HG02973 (cell line): ENCODE results near the gene ZNF681.
"Not testable (repeated sequence)": the region's sequence is repeated elsewhere in the genome, so short reads cannot be mapped to it uniquely, and the experiment has no call there.

Source experiments
- ATAC-seq: cut with Tn5 transposase; IDR thresholded peaks from one replicate; pipeline ENCODE4 v1.9.1; 2021; ENCODE audit warnings: moderate library complexity; ENCODE audit not compliant: unreplicated experiment

ZNF681 gene

DNA sequence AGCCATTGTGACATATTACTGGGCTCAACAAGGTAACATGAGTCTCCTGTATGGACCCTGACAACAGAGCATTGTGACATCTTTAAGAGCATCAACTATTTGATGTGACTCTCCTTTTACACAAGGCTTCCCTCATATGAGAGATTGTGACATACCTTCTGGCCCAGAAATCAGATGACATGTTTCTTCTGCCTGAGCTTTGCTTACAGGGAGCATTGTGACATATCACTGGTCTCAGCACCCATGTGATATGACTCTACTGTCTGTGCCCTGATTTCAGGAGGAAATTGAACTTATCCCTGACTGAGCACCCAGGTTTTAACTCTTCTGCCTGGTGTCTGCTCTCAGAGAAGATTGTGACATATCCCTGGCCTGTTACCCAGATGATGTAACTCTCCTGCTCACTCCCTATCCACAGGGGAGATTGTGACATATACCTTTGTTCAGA is 15.9 kb upstream of the ZNF681 start:
- no peak for ATAC-seq

DNA sequence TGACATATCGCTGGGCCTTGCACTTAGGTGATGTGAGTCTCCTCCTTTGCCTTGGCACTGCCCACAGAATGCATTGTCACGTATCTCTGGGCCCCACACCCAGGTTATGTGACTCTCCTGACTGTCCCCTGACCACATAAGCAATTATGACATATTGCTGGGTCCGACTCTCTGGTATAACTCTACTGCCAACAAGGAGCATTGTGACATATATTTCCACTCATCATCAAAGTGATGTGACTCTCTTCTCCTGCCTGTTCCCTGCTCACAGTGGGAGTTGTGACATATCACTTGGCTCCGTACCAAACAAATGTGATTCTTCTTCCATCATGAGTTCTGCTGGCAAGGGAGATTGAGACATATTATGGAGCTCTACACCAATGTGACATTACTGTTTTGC is 15.4 kb upstream of the ZNF681 start:
- ATAC-seq: no peak

DNA sequence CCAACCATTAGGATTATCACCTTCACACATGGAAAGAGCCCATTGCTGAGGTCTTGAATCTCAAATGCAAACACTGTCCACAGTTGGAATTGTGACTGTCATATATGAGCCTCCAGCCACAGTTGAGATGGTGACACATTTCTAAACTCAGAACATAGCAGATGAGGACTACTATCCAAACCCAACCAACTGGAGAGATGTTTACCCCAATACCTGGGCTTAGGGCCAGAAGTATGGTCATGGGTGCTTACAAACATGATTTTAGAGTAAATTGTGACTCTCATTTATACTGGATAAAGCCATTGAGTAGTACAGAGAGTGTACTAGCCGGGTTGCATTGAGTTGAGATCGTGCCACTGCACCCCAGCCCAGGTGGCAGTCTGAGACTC is 14.0 kb upstream of the ZNF681 start:
- ATAC-seq: no peak

DNA sequence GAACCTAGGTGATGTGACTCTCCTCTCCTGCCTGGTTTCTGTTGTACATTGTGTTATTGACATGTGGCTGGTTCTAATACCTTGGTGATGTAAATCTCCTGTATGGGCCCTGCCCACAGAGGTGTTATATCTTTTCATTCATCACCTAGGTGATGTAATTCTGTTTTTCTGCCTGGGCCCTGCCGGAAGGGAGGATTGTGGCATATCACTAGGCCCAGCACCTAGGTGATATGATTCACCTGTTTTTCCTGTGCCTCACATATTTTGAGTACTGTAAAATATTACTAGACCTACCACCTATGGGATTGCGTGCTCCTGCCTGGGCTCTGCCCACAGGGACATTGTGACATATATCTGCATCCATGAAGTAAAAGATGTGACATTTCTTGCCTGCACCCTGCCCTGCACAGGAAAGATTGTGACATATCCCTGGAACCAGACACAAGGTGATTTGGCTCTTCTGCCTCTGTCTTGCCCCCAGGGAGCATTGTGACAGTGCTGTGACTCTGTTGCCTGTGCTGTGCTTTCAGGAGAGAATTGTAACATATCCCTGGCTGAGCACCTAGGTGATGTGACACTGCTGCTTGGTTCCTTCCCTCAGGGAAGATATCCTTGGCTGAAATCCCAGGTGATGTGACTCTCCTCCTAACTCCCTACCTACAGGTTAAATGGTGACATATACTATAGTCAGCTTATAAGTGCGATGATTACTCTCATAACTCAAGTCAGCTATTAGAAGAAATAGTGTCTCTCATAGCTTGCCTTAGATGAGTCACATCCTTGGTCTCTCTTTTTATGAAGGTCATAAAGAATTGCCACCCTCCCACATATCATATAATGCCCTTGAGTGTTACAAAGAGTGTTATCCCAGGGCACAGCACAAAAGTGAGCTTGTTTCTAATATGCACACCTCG is 13.3 kb upstream of the ZNF681 start:
- ATAC-seq: no peak

DNA sequence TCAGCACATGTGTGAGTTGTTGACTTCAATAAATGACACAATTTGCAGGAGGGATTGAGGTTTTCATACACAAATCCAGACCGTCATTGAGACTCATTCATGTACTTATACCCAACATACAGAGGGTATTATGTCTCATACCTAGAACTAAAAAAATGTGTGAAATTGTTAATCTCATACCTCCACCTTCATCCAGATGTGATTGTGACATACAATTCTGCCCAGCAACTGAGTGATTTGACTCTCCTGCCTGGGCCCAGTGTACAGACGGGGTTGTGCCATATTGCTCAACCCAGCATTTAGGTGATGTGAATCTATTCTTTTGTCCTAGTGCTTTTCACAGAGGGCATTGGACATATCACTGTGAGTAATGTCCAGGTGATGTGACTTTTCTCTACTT is 12.6 kb upstream of the ZNF681 start:
- ATAC-seq: no peak

DNA sequence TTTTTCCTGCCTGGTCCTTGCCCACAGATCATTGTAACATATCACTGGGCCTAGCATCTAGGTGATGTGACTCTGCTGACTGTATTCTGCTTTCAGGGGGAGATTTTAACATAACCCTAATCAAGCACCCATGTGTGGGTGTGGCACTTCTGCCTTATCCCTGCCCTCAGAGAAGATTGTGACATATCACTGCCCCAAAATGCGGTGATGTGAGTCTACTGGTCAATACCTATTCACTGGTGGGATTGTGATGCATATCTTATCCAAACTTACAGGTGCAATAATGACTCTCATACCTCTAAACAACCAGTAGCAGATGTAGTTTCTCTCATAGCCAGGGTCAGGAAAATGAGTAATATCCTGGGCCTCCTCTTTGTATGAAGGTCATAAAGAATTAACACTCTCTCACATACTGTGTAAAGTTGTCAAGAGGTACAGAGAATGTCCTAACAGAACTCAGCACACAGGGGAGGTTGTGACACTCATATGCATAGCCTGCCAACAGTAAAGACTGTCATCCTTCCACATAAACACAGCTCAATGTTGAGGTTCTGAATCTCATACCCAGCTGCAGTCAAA is 12.1 kb upstream of the ZNF681 start:
- ATAC-seq: no peak

DNA sequence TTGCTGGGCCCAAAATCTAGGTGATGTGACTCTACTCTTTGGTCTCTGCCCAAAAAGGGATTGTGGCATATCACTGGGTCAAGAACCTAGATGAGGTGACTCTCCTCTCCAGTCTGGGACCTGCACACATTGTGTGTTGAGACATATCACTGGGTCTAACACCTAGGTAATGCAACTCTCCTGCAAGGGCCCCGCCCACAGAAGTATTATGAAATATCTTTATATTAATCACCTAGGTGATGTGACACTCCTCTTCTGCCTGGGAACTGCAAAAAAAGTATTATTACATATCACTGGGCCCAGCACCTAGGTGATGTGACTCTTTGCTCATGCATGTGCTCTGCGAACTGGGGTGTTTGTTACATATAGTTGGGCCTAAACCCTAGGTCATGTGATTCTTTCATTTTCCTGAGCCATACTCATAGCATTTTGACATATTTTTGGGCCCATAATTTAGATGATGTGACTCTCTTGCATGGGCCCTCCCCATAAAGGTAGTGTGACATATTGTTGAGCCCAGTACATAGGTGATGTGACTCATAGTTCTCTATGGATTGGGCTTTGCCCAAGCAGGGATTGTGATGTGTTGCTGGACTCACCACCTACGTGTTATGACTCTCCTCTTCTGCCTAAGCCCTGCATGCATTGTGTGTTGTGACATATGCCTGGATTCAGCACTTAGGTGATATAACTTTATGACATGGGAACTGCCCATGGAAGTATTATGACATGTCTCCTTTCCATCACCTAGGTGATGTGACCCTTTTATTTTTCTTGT is 11.2 kb upstream of the ZNF681 start:
- no peak for ATAC-seq

DNA sequence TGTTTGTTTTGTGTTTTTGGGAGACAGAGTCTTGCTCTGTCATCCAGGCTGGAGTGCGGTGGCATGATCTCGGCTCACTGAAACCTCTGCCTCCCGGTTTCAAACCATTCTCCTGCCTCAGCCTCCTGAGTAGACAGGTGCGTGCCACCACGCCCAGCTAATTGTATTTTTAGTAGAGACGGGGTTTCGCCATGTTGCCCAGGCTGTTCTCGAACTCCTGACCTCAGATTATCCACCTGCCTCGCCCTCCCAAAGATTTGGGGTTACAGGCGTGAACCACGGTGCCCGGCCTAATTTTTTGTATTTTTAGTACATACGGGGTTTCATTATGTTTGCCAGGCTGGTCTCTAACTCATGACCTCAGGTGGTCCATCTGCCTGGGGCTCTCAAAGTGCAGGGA is 8.3 kb upstream of the ZNF681 start:
- no peak for ATAC-seq

DNA sequence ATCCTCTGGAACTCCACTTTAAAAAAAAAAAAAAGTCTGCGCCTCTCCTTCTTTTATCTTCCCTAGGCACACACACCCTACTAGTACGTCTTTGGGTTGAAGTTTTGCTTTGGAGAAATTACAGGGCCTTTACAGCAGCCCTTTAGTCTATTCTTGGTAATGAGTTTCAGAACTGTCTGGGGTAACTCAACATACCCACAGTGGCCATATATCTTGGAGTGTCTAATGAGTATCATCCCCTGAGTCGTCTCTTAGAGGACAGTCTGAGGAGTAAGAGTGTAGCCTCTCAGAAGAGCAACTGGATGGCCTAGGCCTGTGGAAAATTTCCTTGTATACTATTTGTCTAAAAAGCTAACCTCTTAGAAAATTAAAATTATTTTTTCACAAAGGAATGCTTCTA is 6.1 kb upstream of the ZNF681 start:
- ATAC-seq: no peak

DNA sequence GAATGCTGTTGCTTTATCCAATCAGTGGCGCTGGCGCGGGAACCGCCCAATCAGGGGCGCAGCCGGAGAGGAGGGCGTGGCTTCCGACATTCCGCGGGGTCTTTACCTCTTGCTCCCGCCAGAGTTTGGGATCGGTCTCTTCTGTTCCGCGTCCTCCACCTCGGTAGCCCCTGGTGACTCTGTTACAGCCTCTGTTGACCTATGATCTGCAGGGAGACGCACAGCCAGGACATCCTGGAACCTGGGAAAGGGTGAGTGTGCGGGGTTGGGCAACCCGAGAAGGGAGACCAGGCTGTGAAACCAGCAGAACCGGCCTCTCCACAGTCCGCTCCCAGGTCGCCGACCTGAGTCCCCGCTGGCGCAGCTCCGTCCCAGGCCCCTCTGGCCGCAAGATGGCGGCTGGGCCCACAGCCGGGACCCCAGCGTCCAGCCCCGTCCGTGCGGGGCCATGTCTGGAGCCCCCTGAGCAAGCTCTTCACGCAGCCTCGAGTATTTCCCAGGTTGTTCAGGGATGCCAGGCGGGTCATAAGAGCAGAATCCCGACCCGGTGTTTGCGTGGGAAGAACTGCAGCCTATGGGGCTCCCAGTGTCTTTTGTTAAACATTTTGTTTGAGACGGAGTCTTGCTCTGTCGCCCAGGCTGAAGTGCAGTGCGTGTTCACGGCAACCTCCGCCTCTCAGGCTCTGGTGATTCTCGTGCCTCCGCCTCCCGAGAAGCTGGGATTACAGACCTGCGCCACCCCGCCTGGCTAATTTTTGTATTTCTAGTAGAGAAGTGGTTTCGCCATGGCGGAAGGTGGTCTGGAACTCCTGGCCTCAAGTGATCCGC is 4.4 kb upstream of the ZNF681 start:
- no peak for ATAC-seq

DNA sequence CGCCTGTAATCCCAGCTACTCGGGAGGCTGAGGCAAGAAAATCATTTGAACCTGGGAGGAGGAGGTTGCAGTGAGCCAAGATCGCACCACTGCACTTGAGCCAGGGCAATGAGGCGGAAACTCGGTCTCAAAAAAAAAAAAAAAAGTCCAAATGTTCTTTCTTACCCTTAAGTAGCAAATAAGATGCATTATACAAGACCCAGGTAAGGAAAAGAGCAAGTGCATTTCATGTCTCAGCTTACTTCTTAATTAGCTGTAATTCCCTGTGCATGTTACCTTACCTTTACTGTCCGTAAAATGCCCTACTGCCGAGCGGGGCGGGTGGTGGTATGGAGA is 3.8 kb upstream of the ZNF681 start:
- ATAC-seq: no peak

DNA sequence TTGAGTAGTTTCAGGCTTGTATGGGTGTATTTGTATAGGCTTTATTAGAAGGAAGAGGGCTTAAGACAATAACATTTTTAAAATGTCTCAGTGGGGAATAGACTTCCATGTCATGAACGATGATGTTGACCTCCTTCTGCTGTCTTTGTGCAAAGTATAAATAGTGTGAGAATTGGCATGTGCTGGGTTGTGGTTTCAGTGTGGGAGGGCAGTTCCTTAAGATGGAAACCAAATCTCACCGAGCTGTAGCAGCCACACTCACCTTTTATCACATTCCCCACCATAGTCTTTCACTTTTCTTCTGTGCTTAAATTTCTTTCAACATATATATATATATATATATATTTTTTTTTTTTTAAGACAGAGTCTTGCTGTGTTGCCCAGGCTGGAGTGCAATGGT is 1.6 kb upstream of the ZNF681 start:
- ATAC-seq: not testable (repeated sequence)

DNA sequence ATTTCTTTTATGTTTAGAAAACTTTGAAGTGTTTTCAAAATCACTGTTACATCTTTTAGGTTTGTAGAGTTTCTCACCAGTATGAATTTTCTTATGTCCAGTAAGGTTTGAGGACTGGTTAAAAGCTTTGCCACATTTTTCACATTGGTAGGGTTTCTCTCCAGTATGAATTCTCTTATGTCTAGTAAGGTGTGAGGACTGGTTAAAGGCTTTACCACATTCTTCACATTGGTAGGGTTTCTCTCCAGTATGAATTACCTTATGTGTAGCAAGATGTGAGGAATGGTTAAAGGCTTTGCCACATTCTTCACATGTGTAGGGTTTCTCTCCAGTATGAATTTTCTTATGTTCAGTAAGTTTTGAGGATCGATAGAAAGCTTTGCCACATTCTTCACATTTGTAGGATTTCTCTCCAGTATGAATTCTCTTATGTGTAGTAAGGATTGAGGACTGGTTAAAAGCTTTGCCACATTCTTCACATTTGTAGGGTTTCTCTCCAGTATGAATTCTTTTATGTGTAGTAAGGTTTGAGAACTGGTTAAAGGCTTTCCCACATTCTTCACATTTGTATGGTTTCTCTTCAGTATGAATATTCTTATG is 15.0 kb downstream of the ZNF681 start:
- not testable (repeated sequence) for ATAC-seq

DNA sequence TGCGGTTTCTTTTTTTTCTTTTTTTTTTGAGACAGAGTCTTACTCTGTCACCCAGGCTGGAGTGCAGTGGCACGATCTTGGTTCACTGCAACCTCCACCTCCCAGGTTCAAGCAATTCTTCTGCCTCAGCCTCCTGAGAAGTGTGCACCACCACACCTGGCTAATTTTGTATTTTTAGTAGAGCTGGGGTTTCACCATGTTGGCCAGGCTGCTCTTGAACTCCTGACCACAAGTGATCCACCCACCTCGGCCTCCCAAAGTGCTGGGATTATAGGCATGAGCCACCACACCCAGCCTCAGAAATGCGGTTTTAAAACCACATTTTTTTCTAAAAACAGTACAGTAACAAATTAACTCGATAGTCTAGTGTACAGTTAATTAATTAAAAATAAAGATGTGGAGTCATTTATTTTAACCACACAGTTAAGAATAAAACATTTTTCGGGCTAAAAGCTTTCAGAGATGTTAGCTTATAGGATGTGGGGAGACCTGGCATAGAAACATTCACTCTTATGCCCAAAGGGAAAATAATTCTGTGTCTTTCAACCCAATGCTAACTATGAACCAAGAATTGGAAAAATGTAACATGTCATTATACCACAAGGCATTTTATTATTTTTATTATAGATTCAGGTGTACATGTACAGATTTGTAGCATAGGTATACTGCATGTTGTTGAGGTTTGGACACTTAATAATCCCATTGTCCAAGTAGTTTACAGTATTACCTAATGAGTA is 27.8 kb downstream of the ZNF681 start:
- not testable (repeated sequence) for ATAC-seq

DNA sequence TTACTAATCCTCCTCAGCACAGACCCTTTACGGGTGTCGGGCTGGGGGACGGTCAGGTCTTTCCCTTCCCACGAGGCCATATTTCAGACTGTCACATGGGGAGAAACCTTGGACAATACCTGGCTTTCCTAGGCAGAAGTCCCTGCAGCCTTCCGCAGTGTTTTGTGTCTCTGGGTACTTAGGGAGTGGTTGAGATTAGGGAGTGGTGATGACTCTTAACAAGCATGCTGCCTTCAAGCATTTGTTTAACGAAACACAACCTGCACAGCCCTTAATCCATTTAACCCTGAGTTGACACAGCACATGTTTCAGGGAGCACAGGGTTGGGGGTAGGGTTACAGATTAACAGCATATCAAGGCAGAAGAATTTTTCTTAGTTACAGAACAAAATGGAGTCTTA is 34.5 kb downstream of the ZNF681 start:
- not testable (repeated sequence) for ATAC-seq

DNA sequence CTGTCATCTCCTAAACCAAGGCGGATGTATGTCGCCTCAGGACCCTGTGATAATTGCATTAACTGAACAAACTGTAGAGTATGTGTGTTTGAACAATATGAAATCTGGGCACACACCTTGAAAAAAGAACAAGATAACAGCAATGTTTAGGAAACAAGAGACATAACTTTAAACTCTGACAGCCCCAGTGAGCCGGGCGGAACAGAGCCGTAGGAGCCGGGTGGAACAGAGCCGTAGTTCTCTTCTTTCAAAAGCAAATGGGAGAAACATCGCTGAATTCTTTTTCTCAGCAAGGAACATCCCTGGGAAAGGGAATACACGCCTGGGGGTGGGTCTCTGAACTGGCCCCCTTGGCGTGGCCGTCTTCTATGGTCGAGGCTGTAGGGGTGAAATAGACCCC is 39.9 kb downstream of the ZNF681 start:
- no peak for ATAC-seq

DNA sequence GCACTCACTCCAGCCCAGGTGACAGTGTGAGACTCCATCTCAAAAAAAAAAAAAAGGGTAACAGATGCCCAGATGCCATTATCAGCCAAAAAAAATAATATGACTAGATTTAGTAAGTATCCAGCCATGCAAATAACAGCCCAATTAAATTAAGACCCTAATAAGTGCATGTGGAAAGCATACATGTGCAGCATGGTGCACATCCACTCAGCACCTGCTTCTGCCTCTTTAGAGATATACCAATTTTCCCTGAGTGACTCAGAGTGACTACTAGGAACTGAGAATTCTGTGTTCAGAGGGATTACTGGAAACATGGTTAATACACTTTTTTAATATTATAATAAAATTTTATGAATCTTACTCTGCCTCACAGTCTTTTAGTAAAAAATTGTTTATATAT is 41.9 kb downstream of the ZNF681 start:
- ATAC-seq: no peak

DNA sequence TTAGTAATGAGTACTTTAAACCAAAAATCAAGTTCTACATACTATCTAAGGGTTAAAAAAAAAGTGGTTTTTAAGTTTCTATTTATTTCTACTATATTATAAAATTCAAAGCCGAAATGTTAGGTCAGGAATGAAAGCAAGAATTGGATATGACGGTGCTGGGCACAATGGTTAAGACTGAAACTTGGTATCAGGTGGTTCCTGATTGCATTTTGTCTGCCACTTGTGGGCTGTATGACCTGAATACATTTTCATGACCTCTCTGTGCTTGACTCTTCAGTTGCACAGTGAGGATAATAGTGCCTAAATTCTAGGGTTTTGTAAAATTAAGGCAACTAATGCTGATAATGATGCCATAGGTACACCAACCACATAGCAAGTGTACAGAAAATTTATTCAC is 49.3 kb downstream of the ZNF681 start:
- no peak for ATAC-seq

DNA sequence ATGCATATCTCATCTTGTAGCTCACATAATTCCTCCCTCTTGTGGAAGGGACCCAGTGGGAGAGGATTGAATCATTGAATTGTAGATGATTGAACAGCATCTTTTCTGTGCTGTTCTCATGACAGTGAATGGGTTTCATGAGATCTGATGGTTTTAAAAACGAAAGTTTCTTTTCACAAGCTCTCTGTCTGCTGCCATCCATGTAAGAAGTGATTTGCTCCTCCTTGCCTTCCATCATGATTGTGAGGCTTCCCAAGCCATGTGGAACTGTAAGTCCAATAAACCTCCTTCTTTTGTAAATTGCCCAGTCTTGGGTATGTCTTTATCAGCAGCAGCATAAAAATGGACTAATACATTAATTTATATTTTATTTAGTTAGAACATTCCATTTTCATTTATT is 52.0 kb downstream of the ZNF681 start:
- no peak for ATAC-seq

DNA sequence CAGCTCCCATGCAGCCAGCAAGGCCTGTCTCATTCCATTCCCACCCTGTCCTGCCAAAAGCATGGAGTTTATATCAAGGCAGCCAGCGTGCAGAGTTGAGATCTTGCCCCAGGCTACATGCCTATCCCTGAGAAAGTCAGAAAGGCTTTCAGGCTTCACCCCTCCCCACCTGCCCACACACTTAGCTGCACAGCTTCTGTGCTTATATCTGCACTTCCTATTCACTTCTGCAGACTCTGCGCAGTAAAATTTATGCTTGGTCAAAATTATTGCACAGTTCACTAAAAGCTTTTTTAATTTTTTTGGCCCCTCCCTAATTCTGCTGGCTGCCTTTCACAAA is 59.2 kb downstream of the ZNF681 start:
- no peak for ATAC-seq
